GM13977 (cell line): Measurements from ENCODE around the gene HTT.

ENCODE experiments used
- DNase-seq: peaks from one replicate; pipeline ENCODE4 v3.0.0; 2012; ENCODE audit warnings: low spot score
- in situ Hi-C: fragments of 300-500 bp; cut with MboI; formaldehyde crosslinking; loops from one replicate; pipeline ENCODE4 v1.12.0; 2022; ENCODE audit warnings: low sequenced_read_pairs, low pct_unique_long_range_greater_than_20kb, mixed read lengths, inconsistent platforms; ENCODE audit not compliant: unreplicated experiment
- TF ChIP-seq, protein P1 (sequence below): IDR thresholded peaks from 2 replicates; pipeline ENCODE4 v1.5.1; 2012; ENCODE audit warnings: mild to moderate bottlenecking, control low read depth; ENCODE audit not compliant: insufficient read depth; ENCODE audit errors: extremely low read depth, missing control alignments

HTT gene

DNA sequence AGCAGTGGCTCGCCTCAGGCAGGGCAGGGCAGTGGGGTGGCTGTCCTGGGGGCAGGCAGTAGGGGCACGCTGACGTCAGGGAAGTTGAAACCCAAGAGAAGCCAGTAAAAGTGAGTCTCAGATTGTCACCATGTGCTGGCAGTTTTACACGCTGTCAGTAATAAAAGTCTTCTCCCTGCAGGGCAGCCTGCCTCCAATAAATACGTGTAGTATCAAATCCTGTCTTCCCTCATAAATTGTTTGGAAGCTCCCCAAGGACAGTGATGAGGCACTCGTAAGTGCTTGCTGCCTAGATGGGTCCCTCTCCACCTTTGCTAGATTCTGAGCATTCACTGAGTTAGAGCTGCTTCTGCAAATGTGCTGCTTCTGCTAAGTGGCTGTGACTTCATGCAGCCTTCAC, 113.6 kb downstream of the HTT start:
- no peak for DNase-seq
- TF ChIP-seq, protein P1, sequence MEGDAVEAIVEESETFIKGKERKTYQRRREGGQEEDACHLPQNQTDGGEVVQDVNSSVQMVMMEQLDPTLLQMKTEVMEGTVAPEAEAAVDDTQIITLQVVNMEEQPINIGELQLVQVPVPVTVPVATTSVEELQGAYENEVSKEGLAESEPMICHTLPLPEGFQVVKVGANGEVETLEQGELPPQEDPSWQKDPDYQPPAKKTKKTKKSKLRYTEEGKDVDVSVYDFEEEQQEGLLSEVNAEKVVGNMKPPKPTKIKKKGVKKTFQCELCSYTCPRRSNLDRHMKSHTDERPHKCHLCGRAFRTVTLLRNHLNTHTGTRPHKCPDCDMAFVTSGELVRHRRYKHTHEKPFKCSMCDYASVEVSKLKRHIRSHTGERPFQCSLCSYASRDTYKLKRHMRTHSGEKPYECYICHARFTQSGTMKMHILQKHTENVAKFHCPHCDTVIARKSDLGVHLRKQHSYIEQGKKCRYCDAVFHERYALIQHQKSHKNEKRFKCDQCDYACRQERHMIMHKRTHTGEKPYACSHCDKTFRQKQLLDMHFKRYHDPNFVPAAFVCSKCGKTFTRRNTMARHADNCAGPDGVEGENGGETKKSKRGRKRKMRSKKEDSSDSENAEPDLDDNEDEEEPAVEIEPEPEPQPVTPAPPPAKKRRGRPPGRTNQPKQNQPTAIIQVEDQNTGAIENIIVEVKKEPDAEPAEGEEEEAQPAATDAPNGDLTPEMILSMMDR = no peak
- in situ Hi-C loops = no loop called here

- DNase-seq = no peak
- TF ChIP-seq, protein P1 = no peak
- in situ Hi-C loops = no loop called here
These were observed 115.0 kb downstream of the HTT start for GRCh38 chr4:3189459-3189858.

DNA sequence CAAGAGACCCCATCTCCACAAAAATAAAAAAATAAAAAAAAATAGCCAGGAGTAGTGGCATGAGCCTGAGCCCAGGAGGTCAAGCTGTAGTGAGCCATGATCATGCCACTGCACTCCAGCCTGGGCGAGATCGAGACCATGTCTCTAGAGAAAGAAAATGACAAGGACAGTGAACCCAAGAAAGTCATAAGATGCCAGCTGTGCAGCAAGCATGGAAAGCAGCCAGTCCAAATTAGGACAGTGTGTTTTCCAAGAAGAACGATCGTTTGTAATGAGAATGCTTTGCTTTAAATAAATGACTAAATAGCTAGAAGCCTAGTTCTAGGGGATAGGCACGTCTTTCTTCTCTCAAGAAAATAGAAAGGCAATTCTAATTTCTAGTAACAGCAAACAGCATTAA, 116.1 kb downstream of the HTT start:
- in situ Hi-C loops = no loop called here
- no peak for DNase-seq
- TF ChIP-seq, protein P1 = no peak

DNA sequence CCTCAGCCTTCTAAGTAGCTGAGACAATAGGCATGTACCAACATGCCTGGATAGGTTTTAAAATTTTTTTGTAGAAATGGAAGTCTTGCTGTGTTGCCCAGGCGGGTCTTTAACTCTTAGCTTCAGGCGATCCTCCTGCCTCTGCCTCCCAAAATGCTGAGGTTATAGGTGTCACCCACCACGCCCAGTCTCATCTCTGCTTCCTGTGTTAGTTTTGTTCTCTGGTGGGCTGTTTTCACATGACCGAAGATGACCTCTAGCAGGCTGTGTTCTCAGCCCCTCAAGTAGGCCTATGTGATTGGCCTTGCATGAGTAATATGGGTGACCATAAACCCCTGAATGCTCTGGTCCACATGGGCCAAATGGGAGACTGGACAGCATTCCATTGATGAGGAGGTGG, 117.7 kb downstream of the HTT start:
- no peak for DNase-seq
- TF ChIP-seq, protein P1 = no peak
- in situ Hi-C loops = no loop called here

- in situ Hi-C loops = no loop called here
- DNase-seq = no peak
- TF ChIP-seq, protein P1 = no peak
These were observed 118.3 kb downstream of the HTT start for GRCh38 chr4:3192827-3193226.

- TF ChIP-seq, protein P1 = peak; percentile 21
- DNase-seq = no peak
- in situ Hi-C loops = no loop called here
These were observed 119.2 kb downstream of the HTT start for GRCh38 chr4:3193531-3194203.
